ENCODE data around the gene CRELD2. TPM values are rescaled to one million over a fixed set of nuclear protein-coding genes. Genes with fewer than 3 reads are reported as not detected.

Gene CRELD2
- total and polyA plus RNA-seq, 2 of the 8 experiments (the other 6 are each of a cell fraction or from before 2014, with no cell fraction given), result 24.5 to 36.6 TPM

GRCh38 chr22:49937758-49938564 is 19.5 kb downstream of the CRELD2 start:
- WGBS, 2 experiments (ENCODE audit: extremely low coverage in 1 of 2, insufficient coverage in 1 of 2, insufficient read length in 1 of 2, insufficient replicate concordance in 2 of 2, low coverage in 1 of 2, low lambda C conversion rate in 2 of 2, missing lambda C conversion rate in 1 of 2), result 87% methylated on average over 26 of the region's 27 CpGs; no CpG with 5 or more reads in 1 of the 2 experiments
- Histone ChIP-seq H3K27ac (ENCODE audit: low read depth, low read length) (no peak overlapping the region), H2BK5ac (ENCODE audit: low read depth, low read length) (peak overlapping the region; percentile 75), H3K9me3 (ENCODE audit: insufficient read depth in 2 of 2, low read depth in 1 of 2, low read length in 1 of 2) (no peaks in the 10 kb centered on the region), H3K23me2 (ENCODE audit: low read depth, low read length) (peaks cover 11% of the 10 kb centered on the region; the same call in 1 of the 2 replicates), H3K4me3 (ENCODE audit: extremely low read depth in 1 of 4, insufficient read depth in 2 of 4, low read depth in 3 of 4, low read length in 4 of 4) (no peak overlapping the region), H2BK12ac (ENCODE audit: low read depth, low read length) (peak overlapping the region; percentile 87; the same call in 1 of the 2 replicates), H3K79me2 (ENCODE audit: control insufficient read depth in 1 of 2, insufficient read depth in 2 of 2, low read length in 2 of 2) (no peaks in the 10 kb centered on the region), H4K20me1 (replicated peaks in 1 of 2; ENCODE audit: control insufficient read depth in 1 of 2, insufficient read depth in 2 of 2, low read length in 2 of 2) (peaks cover 0 to 3% of the 10 kb centered on the region in 2 experiments), H3K4me2 (ENCODE audit: insufficient read depth in 1 of 2, low read depth in 2 of 2, low read length in 2 of 2) (no peak overlapping the region), H4K91ac (replicated peaks; ENCODE audit: insufficient read length, low read length) (no peak overlapping the region), H3K4me1 (replicated peaks in 1 of 4; ENCODE audit: control insufficient read depth in 3 of 4, insufficient read depth in 4 of 4, low read length in 3 of 4) (peaks cover 5 to 21% (median 10%) of the 10 kb centered on the region in 4 experiments), H2BK20ac (ENCODE audit: low read length) (no peak overlapping the region), H3K36me3 (ENCODE audit: control insufficient read depth in 2 of 4, insufficient read depth in 4 of 4, low read length in 3 of 4) (no peaks in the 10 kb centered on the region), H3K4ac (replicated peaks; ENCODE audit: insufficient read length, low read depth, low read length) (no peak overlapping the region), H3K56ac (replicated peaks; ENCODE audit: insufficient read length, low read depth, low read length) (no peak overlapping the region), H4K5ac (ENCODE audit: insufficient read length, low read depth, low read length) (no peak overlapping the region), H2AFZ (ENCODE audit: low read length) (no peak overlapping the region), H3K9ac (replicated peaks in 1 of 4; ENCODE audit: extremely low read depth in 1 of 4, low read depth in 3 of 4, low read length in 3 of 4) (no peak overlapping the region), H3K23ac (ENCODE audit: insufficient read length) (no peak overlapping the region), H3K27me3 (replicated peaks in 1 of 4; ENCODE audit: control insufficient read depth in 3 of 4, extremely low read depth in 1 of 4, insufficient read depth in 3 of 4, low read length in 3 of 4) (no peaks in the 10 kb centered on the region; a peak in 1 of 7 replicates), H3K18ac (ENCODE audit: extremely low read depth, low read length) (peak overlapping the region; percentile 32; the same call in 1 of the 2 replicates), H3K79me1 (ENCODE audit: low read depth, low read length) (no peaks in the 10 kb centered on the region), H2BK120ac (replicated peaks; ENCODE audit: low read depth, low read length) (no peak overlapping the region), H2AK5ac (ENCODE audit: low read depth, low read length) (0 out of 2 replicates have a peak overlapping the region, but pooled peaks have one; percentile 82), H2BK15ac (ENCODE audit: low read length) (0 out of 2 replicates have a peak overlapping the region, but pooled peaks have one; percentile 72), H3K14ac (ENCODE audit: insufficient read length) (no peak overlapping the region), H4K8ac (ENCODE audit: extremely low read depth, insufficient read depth, low read length) (peak overlapping the region; percentile 38)
- DNase-seq (ENCODE audit: low read depth in 1 of 2, low spot score in 2 of 2), result no peak
- POLR2A ChIA-PET (ENCODE audit: partially characterized antibody), result interaction anchor here (1.3 to 2.2 kb wide), 4 partner anchors 14 to 45 kb away, joined by 3 to 8 read pairs (median 3); partner anchors contain the start of gene PIM3
- no peak for FAIRE-seq
- CTCF ChIA-PET (ENCODE audit: partially characterized antibody), result interaction anchor here (0.9 to 2.1 kb wide), 4 partner anchors 18 to 54 kb away, joined by 3 to 6 read pairs (median 4); no protein-coding TSS in a partner anchor
- no peak for TF ChIP-seq SRF (IDR thresholded peaks at IDR 0.05; ENCODE audit: low read depth, low read length)
- TF ChIP-seq RFX5 (IDR thresholded peaks at IDR 0.05; ENCODE audit: borderline replicate concordance, low read depth, low read length), result no peak
- TF ChIP-seq RXRA (IDR thresholded peaks at IDR 0.05; ENCODE audit: insufficient read depth, low read depth, low read length), result no peak
- no peak for TF ChIP-seq CTCF (IDR thresholded peaks at IDR 0.05; ENCODE audit: control extremely low read depth in 1 of 3, insufficient read depth in 1 of 3, low read depth in 1 of 3, low read length in 3 of 3)
- no peak for TF ChIP-seq KDM1A (IDR thresholded peaks at IDR 0.05; ENCODE audit: borderline replicate concordance, low read length)
- TF ChIP-seq MAFK (IDR thresholded peaks at IDR 0.05; ENCODE audit: low read depth, low read length), result no peak
- no peak for TF ChIP-seq YY1 (IDR thresholded peaks at IDR 0.05; ENCODE audit: low read depth, low read length)
- no peak for TF ChIP-seq CHD2 (IDR thresholded peaks at IDR 0.05; ENCODE audit: low read length)
- TF ChIP-seq EGR1 (IDR thresholded peaks at IDR 0.05; ENCODE audit: borderline replicate concordance, low read depth, low read length), result no peak
